Cardiac muscle cell (in vitro differentiated cells and primary cell): ENCODE measurements around the gene SV2A. TPM values are rescaled to one million over a fixed set of nuclear protein-coding genes. Genes with fewer than 3 reads are reported as not detected.

ENCODE experiments used
- polyA plus RNA-seq: library from polyadenylated mRNA; unstranded; fragments of >200 nt; fragmentation: Nextera tagmentation; extraction: Ambion mirVana; gene quantifications from 2 replicates; pipeline ENCODE4 v1.2.1, GENCODE V29; 2016
- total RNA-seq: library from RNA; depleted of rRNA; stranded (reverse); fragments of >200 nt; gene quantifications from 2 replicates; pipeline ENCODE4 v1.2.3, GENCODE V29; 2016

SV2A gene
- total and polyA plus RNA-seq, 2 experiments from 2014 or later, result 19.2 to 23.3 TPM

Other genes with a start within 250 kb of the SV2A start
- 0.30 TPM in 1 of 2 replicates, not detected in the other for gene FCGR1A, start 135.2 kb downstream of the SV2A start, total RNA-seq
- 0.12 and 0.64 TPM in 2 replicates for gene FCGR1A, start 135.2 kb downstream of the SV2A start, polyA plus RNA-seq
- gene BOLA1, start 18.3 kb downstream of the SV2A start, total RNA-seq, result 26.2 and 46.0 TPM in 2 replicates
- gene BOLA1, start 18.3 kb downstream of the SV2A start, polyA plus RNA-seq, result 32.5 and 34.0 TPM in 2 replicates
- gene SF3B4, start 10.0 kb upstream of the SV2A start, total RNA-seq, result 18.1 and 19.1 TPM in 2 replicates
- 74.9 and 75.8 TPM in 2 replicates for gene SF3B4, start 10.0 kb upstream of the SV2A start, polyA plus RNA-seq
- 1.0 and 1.3 TPM in 2 replicates for gene MTMR11, start 19.0 kb upstream of the SV2A start, total RNA-seq
- 0.56 and 2.3 TPM in 2 replicates for gene MTMR11, start 19.0 kb upstream of the SV2A start, polyA plus RNA-seq
- 9.7 and 16.4 TPM in 2 replicates for gene OTUD7B, start 92.9 kb upstream of the SV2A start, total RNA-seq
- 3.1 and 5.1 TPM in 2 replicates for gene OTUD7B, start 92.9 kb upstream of the SV2A start, polyA plus RNA-seq
- gene VPS45, start 149.9 kb upstream of the SV2A start, total RNA-seq, result 46.6 and 53.4 TPM in 2 replicates
- gene VPS45, start 149.9 kb upstream of the SV2A start, polyA plus RNA-seq, result 70.4 and 71.2 TPM in 2 replicates
- gene PLEKHO1, start 232.1 kb upstream of the SV2A start, total RNA-seq, result 94.1 and 102 TPM in 2 replicates
- gene PLEKHO1, start 232.1 kb upstream of the SV2A start, polyA plus RNA-seq, result 143 and 149 TPM in 2 replicates